Activated CD4-positive, alpha-beta T cell treated with anti-CD3 and anti-CD28 coated beads for 36 hours (primary cell): ENCODE results near the gene SPAG16. TPM values are rescaled to one million over a fixed set of nuclear protein-coding genes. Genes with fewer than 3 reads are reported as not detected.

Experiments
- ATAC-seq: fragments of 200-7000 bp; cut with Tn5 transposase; one replicate; pipeline ENCODE4 v1.10.0; 2021; ENCODE audit warnings: mild to moderate bottlenecking, moderate library complexity
- CTCF ChIA-PET: fragments of 350-600 bp; sonication (Branson Sonifier 250); formaldehyde crosslinking; loops from one replicate; lab custom pipeline; 2021; ENCODE audit warnings: antibody characterized with exemption; lab: Charles Lee
- POLR2A ChIA-PET: fragments of 350-600 bp; sonication (Branson Sonifier 250); formaldehyde crosslinking; loops from one replicate; lab custom pipeline; 2021; ENCODE audit warnings: antibody characterized with exemption, inconsistent platforms; lab: Charles Lee
- DNase-seq: peaks from one replicate; pipeline ENCODE4 v3.0.0-alpha.2; 2020
- H3K27ac Mint-ChIP-seq: one replicate; pipeline ENCODE4 v1.8.0; 2021; ENCODE audit warnings: mixed read lengths
- H3K27me3 Mint-ChIP-seq: one replicate; pipeline ENCODE4 v1.8.0; 2021; ENCODE audit warnings: mixed read lengths
- H3K36me3 Mint-ChIP-seq: one replicate; pipeline ENCODE4 v1.8.0; 2021; ENCODE audit warnings: low read depth, mixed read lengths
- H3K4me1 Mint-ChIP-seq: one replicate; pipeline ENCODE4 v1.8.0; 2021; ENCODE audit warnings: mixed read lengths
- H3K4me3 Mint-ChIP-seq: one replicate; pipeline ENCODE4 v1.8.0; 2021; ENCODE audit warnings: mild to moderate bottlenecking, moderate library complexity, mixed read lengths
- H3K9me3 Mint-ChIP-seq: one replicate; pipeline ENCODE4 v1.8.0; 2021; ENCODE audit warnings: low read depth, mixed read lengths
- intact Hi-C, 2 experiments: fragments of 100-400 bp; cut with DNase I in 1 of 2; cut with micrococcal nuclease in 1 of 2; formaldehyde crosslinking; loops; one replicate each; pipeline versions ENCODE4 v1.14.2 to v1.15.1; 2022 to 2024; cut with DNase I, micrococcal nuclease
- total RNA-seq, 2 experiments: library from RNA; stranded (reverse); gene quantifications; one replicate each; pipeline ENCODE4 v1.2.3, GENCODE V29; 2021

SPAG16 gene
- total RNA-seq, 2 experiments from 2014 or later, result 10.1 to 10.8 TPM

DNA sequence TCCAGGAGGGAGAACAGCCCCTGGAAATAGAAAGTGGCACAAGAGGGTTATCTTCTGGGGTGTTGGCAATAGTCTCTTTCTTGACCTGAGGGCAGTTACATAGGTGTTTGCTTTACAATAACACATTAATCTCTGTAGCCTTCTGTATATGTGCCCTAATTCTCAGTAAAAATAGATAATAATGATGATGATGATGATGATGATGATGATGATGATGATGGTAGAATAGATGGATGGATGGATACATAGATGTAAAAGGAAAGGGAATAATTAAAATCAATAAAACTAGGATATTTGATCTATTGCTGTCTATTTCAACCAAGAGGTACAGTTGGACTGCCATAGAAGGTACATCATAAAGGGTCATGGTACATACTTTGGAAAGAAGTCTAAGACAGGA lies 948.9 kb downstream of the SPAG16 start:
- intact Hi-C loops, result no loop called here
- POLR2A ChIA-PET, result no interaction called here

DNA sequence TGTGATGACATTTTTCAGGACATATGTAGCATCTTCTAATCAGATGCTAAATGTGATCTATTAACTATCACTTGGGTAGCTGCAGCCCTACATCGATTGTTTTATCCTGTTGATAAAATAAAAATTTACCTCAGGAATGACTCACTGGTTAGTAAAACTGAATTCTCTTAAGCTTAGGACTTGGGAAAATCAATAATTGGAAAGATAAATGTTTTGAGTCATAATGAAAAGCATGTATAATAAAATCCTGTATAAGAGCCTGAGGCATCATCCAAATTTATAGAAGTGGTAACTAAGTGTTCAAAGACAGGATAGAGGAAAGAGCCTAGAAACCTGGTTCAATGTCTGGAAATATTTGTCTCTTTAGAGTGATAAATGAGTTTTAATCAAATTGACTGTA lies 958.5 kb downstream of the SPAG16 start:
- POLR2A ChIA-PET, result no interaction called here
- CTCF ChIA-PET, result no interaction called here
- no peaks in the 10 kb centered on the region for H3K36me3 Mint-ChIP-seq
- no peaks in the 10 kb centered on the region for H3K9me3 Mint-ChIP-seq
- intact Hi-C loops, result no loop called here
- DNase-seq (no peak), ATAC-seq (no peak)
- H3K27ac Mint-ChIP-seq, result no peak overlapping the region
- H3K4me1 Mint-ChIP-seq, result no peaks in the 10 kb centered on the region
- H3K4me3 Mint-ChIP-seq, result no peak overlapping the region
- no peaks in the 10 kb centered on the region for H3K27me3 Mint-ChIP-seq

More for the DNA sequence above, 948.9 kb downstream of the SPAG16 start:
- H3K27ac Mint-ChIP-seq, result no peak overlapping the region
- peaks cover 3% of the 10 kb centered on the region for H3K9me3 Mint-ChIP-seq
- DNase-seq (no peak), ATAC-seq (no peak)
- no peaks in the 10 kb centered on the region for H3K4me1 Mint-ChIP-seq
- H3K4me3 Mint-ChIP-seq, result no peak overlapping the region
- H3K36me3 Mint-ChIP-seq, result no peaks in the 10 kb centered on the region
- CTCF ChIA-PET, result no interaction called here
- H3K27me3 Mint-ChIP-seq, result no peaks in the 10 kb centered on the region

GRCh38 chr2:214244847-214245246 lies 960.6 kb downstream of the SPAG16 start:
- no peak overlapping the region for H3K27ac Mint-ChIP-seq
- DNase-seq, result no peak
- ChIA-PET POLR2A (no interaction called here), CTCF (interaction anchor here (0.6 kb wide), 1 partner anchor 1216 kb away, joined by 3 read pairs; no protein-coding TSS in a partner anchor)
- no peaks in the 10 kb centered on the region for H3K9me3 Mint-ChIP-seq
- intact Hi-C loops, result no loop called here
- no peaks in the 10 kb centered on the region for H3K4me1 Mint-ChIP-seq
- ATAC-seq, result no peak
- no peaks in the 10 kb centered on the region for H3K27me3 Mint-ChIP-seq
- H3K4me3 Mint-ChIP-seq, result no peak overlapping the region
- H3K36me3 Mint-ChIP-seq, result no peaks in the 10 kb centered on the region

DNA sequence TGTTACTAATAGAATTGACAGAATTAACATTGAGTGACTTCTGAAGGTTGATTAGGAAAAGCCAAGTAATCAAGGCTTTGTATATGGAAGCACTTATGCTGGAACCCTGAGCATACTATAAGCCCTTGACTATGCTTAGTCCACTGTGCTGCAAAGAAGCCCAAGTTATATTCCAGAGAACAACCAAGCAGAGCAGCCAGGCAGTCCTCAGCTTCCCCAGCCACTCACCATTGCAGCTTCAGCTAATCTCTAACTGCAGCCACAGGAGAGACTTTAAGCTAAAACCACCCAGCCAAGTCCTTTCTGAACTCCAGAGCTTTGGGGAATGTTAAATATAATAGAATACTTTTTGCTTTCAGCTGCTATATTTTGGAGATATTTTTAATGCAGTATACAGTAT lies 962.2 kb downstream of the SPAG16 start:
- no peak for ATAC-seq
- no peaks in the 10 kb centered on the region for H3K4me1 Mint-ChIP-seq
- POLR2A ChIA-PET, result no interaction called here
- no peak for DNase-seq
- intact Hi-C loops, result no loop called here
- H3K36me3 Mint-ChIP-seq, result no peaks in the 10 kb centered on the region
- H3K4me3 Mint-ChIP-seq, result no peak overlapping the region
- no peaks in the 10 kb centered on the region for H3K9me3 Mint-ChIP-seq
- H3K27me3 Mint-ChIP-seq, result no peaks in the 10 kb centered on the region
- no peak overlapping the region for H3K27ac Mint-ChIP-seq
- CTCF ChIA-PET, result no interaction called here

DNA sequence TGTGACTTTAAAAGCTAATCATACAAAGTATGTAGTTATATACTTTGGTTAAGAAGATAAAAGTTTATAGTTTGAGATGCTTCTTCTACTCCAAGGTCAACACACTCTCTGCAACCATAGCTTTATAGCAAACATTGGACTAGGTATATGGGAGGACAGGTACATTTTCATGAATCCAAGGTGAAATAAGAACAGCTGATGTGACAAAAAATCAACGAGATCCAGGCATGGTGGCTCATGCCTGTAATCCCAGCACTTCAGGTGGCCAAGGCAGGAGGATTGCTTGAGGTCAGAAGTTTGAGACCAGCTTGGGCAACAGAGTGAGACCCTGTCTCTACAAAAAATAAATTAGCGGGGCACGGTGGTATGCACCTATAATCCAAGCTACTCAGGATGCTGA lies 963.3 kb downstream of the SPAG16 start:
- no peak overlapping the region for H3K27ac Mint-ChIP-seq
- intact Hi-C loops, result no loop called here

DNA sequence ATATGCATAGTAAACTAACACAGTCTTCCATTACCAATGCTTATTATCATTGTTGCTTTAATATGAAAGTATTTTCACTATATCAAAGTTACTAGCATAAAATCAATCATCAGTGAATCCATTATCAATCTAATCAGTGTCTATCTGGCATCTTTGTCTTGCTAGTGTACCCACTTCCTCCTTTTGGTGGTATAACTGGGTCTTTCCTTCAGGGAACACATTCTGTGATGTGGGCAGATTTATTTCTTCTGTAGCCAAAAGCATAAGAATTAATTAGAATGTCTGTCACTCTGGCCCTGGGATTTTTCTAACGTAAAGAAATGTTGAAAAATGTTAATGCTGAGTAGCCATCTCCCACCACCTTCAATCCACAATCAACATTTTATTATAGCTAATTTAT lies 970.8 kb downstream of the SPAG16 start:
- POLR2A ChIA-PET, result no interaction called here
- Mint-ChIP-seq H3K4me1 (no peaks in the 10 kb centered on the region), H3K27ac (no peak overlapping the region), H3K4me3 (no peak overlapping the region), H3K9me3 (peaks cover 4% of the 10 kb centered on the region), H3K27me3 (no peaks in the 10 kb centered on the region), H3K36me3 (no peaks in the 10 kb centered on the region)
- no peak for DNase-seq
- intact Hi-C loops, result no loop called here
- ATAC-seq, result no peak
- CTCF ChIA-PET, result no interaction called here

More for the DNA sequence above, 963.3 kb downstream of the SPAG16 start:
- ChIA-PET CTCF (interaction anchor here (0.6 kb wide), 1 partner anchor 324 kb away, joined by 3 read pairs; no protein-coding TSS in a partner anchor), POLR2A (no interaction called here)
- Mint-ChIP-seq H3K36me3 (no peaks in the 10 kb centered on the region), H3K4me3 (no peak overlapping the region), H3K27me3 (no peaks in the 10 kb centered on the region), H3K4me1 (no peaks in the 10 kb centered on the region), H3K9me3 (no peaks in the 10 kb centered on the region)
- DNase-seq (no peak), ATAC-seq (no peak)

- Mint-ChIP-seq H3K9me3 (peaks cover 2% of the 10 kb centered on the region), H3K27me3 (no peaks in the 10 kb centered on the region), H3K27ac (no peak overlapping the region), H3K4me1 (no peaks in the 10 kb centered on the region), H3K4me3 (no peak overlapping the region), H3K36me3 (no peaks in the 10 kb centered on the region)
- ATAC-seq, result no peak
- CTCF ChIA-PET, result no interaction called here
- POLR2A ChIA-PET, result no interaction called here
- no peak for DNase-seq
- intact Hi-C loops, result no loop called here
Observed at GRCh38 chr2:214261683-214262082, 977.4 kb downstream of the SPAG16 start.

DNA sequence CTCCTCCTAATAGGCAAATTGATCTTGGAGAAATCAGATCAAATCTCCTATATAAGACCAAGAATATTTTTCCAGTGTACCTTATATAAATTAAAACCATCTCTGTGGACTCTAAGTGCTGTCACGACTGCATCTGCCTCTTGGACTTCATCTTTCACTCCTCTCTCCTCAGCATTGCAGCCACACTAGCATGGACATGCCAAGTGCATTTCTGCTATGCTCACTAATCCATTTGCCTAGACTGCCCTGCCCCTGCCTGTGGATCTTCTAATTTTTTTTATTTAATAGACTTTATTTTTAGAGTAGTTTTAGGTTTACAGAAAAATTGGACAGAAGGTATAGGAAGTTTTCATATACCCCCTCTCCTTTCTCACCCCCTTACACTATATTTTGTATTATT lies 979.9 kb downstream of the SPAG16 start:
- DNase-seq (no peak), ATAC-seq (no peak)
- Mint-ChIP-seq H3K36me3 (no peaks in the 10 kb centered on the region), H3K4me3 (no peak overlapping the region), H3K27me3 (no peaks in the 10 kb centered on the region), H3K4me1 (no peaks in the 10 kb centered on the region), H3K27ac (no peak overlapping the region), H3K9me3 (peaks cover 4% of the 10 kb centered on the region)
- CTCF ChIA-PET, result no interaction called here
- POLR2A ChIA-PET, result no interaction called here
- intact Hi-C loops, result no loop called here

DNA sequence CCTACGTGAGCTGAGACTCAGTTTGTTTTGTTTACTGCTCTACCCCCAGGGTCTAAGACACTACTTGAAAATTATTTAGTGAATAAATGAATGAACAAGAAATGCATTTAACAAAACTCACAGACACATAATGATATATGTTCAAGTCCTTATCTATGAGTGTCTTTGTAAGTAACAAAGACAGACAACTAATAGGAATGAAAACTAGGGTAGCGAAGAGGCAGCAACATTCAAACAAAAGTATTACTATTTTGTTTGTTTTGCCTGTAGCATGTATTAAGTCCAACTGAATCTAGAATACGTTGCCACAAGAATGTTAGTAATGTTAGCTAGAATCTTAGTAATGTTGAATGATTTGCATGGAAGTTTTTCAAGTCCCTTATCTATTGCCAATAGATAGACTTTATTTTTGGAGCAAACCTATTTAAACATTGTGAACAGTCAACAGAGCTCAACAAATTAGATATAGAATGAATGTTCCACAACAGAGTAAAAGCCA lies 981.8 kb downstream of the SPAG16 start:
- Mint-ChIP-seq H3K27ac (no peak overlapping the region), H3K9me3 (peaks cover 2% of the 10 kb centered on the region), H3K4me3 (no peak overlapping the region), H3K27me3 (no peaks in the 10 kb centered on the region), H3K4me1 (no peaks in the 10 kb centered on the region), H3K36me3 (no peaks in the 10 kb centered on the region)
- intact Hi-C loops, result no loop called here
- ATAC-seq, result no peak
- no peak for DNase-seq
- ChIA-PET POLR2A (no interaction called here), CTCF (no interaction called here)

- intact Hi-C loops, result no loop called here
- Mint-ChIP-seq H3K4me1 (no peaks in the 10 kb centered on the region), H3K36me3 (no peaks in the 10 kb centered on the region), H3K27ac (no peak overlapping the region), H3K27me3 (no peaks in the 10 kb centered on the region), H3K4me3 (no peak overlapping the region), H3K9me3 (no peaks in the 10 kb centered on the region)
- no peak for ATAC-seq
- POLR2A ChIA-PET, result no interaction called here
- no peak for DNase-seq
- CTCF ChIA-PET, result no interaction called here
Observed at GRCh38 chr2:214277880-214278279, 993.6 kb downstream of the SPAG16 start.

DNA sequence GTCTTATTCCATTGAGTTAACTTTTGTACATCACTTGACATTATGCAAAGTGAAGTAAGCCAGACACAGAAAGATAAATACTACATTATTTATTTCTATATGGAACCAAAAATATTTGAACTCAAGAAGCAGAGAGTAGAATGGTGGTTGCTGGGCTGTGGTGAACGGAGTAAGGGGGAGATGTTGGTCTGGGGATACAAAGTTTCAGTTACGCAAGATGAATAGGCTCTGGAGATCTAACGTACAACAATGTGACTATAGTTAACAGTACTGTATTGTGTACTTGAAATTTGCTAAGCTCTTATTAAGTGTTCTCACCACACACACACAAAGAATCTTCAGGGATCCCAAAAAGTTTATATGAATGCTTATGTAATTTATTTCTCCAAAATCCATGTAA lies 1001.7 kb downstream of the SPAG16 start:
- ChIA-PET CTCF (no interaction called here), POLR2A (no interaction called here)
- ATAC-seq (no peak), DNase-seq (no peak)
- Mint-ChIP-seq H3K4me1 (no peaks in the 10 kb centered on the region), H3K4me3 (no peak overlapping the region), H3K27ac (no peak overlapping the region), H3K9me3 (peaks cover 2% of the 10 kb centered on the region), H3K36me3 (no peaks in the 10 kb centered on the region), H3K27me3 (no peaks in the 10 kb centered on the region)
- intact Hi-C loops, result no loop called here

DNA sequence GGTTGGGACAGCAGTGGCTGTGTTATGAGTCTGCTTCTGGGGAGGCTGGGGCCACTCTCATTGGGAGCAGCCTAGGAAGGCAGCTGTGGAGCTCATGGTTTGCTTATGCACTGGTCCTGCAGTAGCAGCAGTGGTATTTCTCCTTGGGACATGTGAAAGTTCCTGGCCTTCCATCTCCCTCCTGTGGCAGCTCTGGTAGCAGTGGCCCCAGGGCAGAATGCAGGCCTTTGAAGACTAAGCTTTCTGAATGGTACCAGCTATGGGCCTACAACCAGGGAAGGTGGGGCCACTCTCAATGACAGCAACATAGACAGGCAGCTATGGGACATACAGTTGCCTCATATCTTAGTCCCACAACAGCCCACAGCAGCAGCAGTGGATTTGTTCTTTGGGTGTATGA lies 1009.3 kb downstream of the SPAG16 start:
- POLR2A ChIA-PET, result no interaction called here

DNA sequence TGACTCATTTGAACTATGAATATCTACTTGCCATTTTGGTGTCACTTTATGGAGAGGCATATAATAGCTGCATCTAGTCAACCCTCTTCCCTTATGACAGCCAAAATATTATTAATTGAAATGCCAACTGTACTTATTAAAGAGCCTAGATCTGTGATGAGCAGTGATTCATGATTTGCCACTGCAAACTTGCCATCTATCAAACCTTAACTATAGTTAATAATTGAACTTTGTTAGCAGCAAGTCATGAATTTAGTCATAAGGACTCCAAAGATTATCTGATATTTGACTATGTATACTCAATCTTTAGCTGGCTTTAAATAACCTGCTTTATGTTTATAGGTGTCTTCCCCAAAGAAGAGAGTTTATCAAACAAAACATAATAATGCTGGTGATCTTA lies 1010.2 kb downstream of the SPAG16 start:
- H3K27me3 Mint-ChIP-seq, result no peaks in the 10 kb centered on the region
- ChIA-PET CTCF (no interaction called here), POLR2A (no interaction called here)
- H3K4me3 Mint-ChIP-seq, result no peak overlapping the region
- no peaks in the 10 kb centered on the region for H3K4me1 Mint-ChIP-seq
- no peaks in the 10 kb centered on the region for H3K36me3 Mint-ChIP-seq
- intact Hi-C loops, result no loop called here
- H3K27ac Mint-ChIP-seq, result no peak overlapping the region
- DNase-seq (no peak), ATAC-seq (no peak)
- H3K9me3 Mint-ChIP-seq, result peaks cover 14% of the 10 kb centered on the region

More for the DNA sequence above, 1009.3 kb downstream of the SPAG16 start:
- no peak overlapping the region for H3K4me3 Mint-ChIP-seq
- no peaks in the 10 kb centered on the region for H3K4me1 Mint-ChIP-seq
- CTCF ChIA-PET, result no interaction called here
- H3K36me3 Mint-ChIP-seq, result no peaks in the 10 kb centered on the region
- ATAC-seq (no peak), DNase-seq (no peak)
- no peaks in the 10 kb centered on the region for H3K27me3 Mint-ChIP-seq
- no peak overlapping the region for H3K27ac Mint-ChIP-seq
- H3K9me3 Mint-ChIP-seq, result peaks cover 14% of the 10 kb centered on the region
- intact Hi-C loops, result no loop called here
